Keratinocyte (primary cell): ENCODE data around the gene AOX1. TPM values are rescaled to one million over a fixed set of nuclear protein-coding genes. Genes with fewer than 3 reads are reported as not detected.
"Not testable (repeated sequence)": the region's sequence is repeated elsewhere in the genome, so short reads cannot be mapped to it uniquely, and the experiment has no call there.

ENCODE experiments used
- DNase-seq: peaks from one replicate; pipeline ENCODE4 v3.0.0-alpha.2; 2011; ENCODE audit warnings: low read depth, missing footprints, low spot score
- FAIRE-seq: peaks from 2 replicates; lab custom pipeline; 2011; peaks lifted over from hg19 to GRCh38; lab: Jason Lieb, UNC
- H2AFZ ChIP-seq: 2 replicates; pipeline ENCODE4 v1.6.0; 2012; ENCODE audit warnings: low read length, control low read depth, inconsistent platforms; ENCODE audit not compliant: control insufficient read depth
- H3K27ac ChIP-seq: 2 replicates; pipeline ENCODE4 v1.5.1; 2011; ENCODE audit warnings: low read length; ENCODE audit not compliant: control insufficient read depth, insufficient read depth
- H3K27me3 ChIP-seq: 3 replicates; pipeline ENCODE4 v1.6.0; 2011; ENCODE audit warnings: low read length; ENCODE audit not compliant: control insufficient read depth, insufficient read depth; ENCODE audit errors: extremely low read depth
- H3K36me3 ChIP-seq, 2 experiments: 2 replicates in 1 of 2; 3 replicates in 1 of 2; pipeline ENCODE4 v1.5.1; 2011; ENCODE audit warnings: low read length in 2 of 2, mild to moderate bottlenecking in 1 of 2; ENCODE audit not compliant: control insufficient read depth in 2 of 2, insufficient read depth in 2 of 2; ENCODE audit errors: extremely low read depth in 1 of 2
- H3K4me1 ChIP-seq: 3 replicates; pipeline ENCODE4 v1.5.1; 2011; ENCODE audit warnings: low read length; ENCODE audit not compliant: control insufficient read depth, insufficient read depth; ENCODE audit errors: extremely low read depth
- H3K4me2 ChIP-seq: 3 replicates; pipeline ENCODE4 v1.6.0; 2011; ENCODE audit warnings: low read depth, low read length; ENCODE audit not compliant: control insufficient read depth, insufficient read depth; ENCODE audit errors: extremely low read depth
- H3K4me3 ChIP-seq, 3 experiments: fragments of 200-600 bp in 1 of 3; sonication (generic) in 1 of 3; 2 replicates in 2 of 3; 3 replicates in 1 of 3; pipeline ENCODE4 v1.5.1; 2011 to 2016; ENCODE audit warnings: low read length in 3 of 3, mild to moderate bottlenecking in 3 of 3, control low read depth in 2 of 3, inconsistent platforms in 1 of 3, low read depth in 1 of 3, mixed read lengths in 1 of 3, mixed run types in 1 of 3, moderate library complexity in 1 of 3; ENCODE audit not compliant: control insufficient read depth in 2 of 3, insufficient read depth in 2 of 3; ENCODE audit errors: extremely low read depth in 1 of 3
- H3K79me2 ChIP-seq: 2 replicates; pipeline ENCODE4 v1.6.0; 2012; ENCODE audit warnings: low read length; ENCODE audit not compliant: control insufficient read depth, insufficient read depth
- H3K9ac ChIP-seq: 3 replicates; pipeline ENCODE4 v1.6.0; 2011; ENCODE audit warnings: low read length; ENCODE audit not compliant: control insufficient read depth, insufficient read depth; ENCODE audit errors: extremely low read depth
- H3K9me1 ChIP-seq: 3 replicates; pipeline ENCODE4 v1.6.0; 2011; ENCODE audit warnings: low read length; ENCODE audit not compliant: control insufficient read depth, insufficient read depth; ENCODE audit errors: extremely low read depth
- H3K9me3 ChIP-seq: 2 replicates; pipeline ENCODE4 v1.5.1; 2012; ENCODE audit warnings: low read depth, low read length; ENCODE audit not compliant: control insufficient read depth
- H4K20me1 ChIP-seq: 3 replicates; pipeline ENCODE4 v1.6.0; 2011; ENCODE audit warnings: low read length; ENCODE audit not compliant: control insufficient read depth, insufficient read depth; ENCODE audit errors: extremely low read depth
- CTCF ChIP-seq, 3 experiments: IDR thresholded peaks in 1 of 3; conservative IDR thresholded peaks in 1 of 3; optimal IDR thresholded peaks in 1 of 3; 2 replicates in 2 of 3; 3 replicates in 1 of 3; pipeline versions ENCODE3 to v1.5.1; 2011; ENCODE audit warnings: low read length in 3 of 3, mild to moderate bottlenecking in 3 of 3, moderate library complexity in 2 of 3, control low read depth in 1 of 3, inconsistent platforms in 1 of 3; ENCODE audit not compliant: insufficient read depth in 2 of 3; ENCODE audit errors: extremely low read depth in 1 of 3
- EZH2 ChIP-seq: IDR thresholded peaks from one replicate; pipeline ENCODE4 v1.6.1; 2012; ENCODE audit warnings: inconsistent platforms, mild to moderate bottlenecking, low read length, moderate library complexity
- dilution Hi-C: fragments of 300-500 bp; cut with MboI; formaldehyde crosslinking; loops from one replicate; pipeline ENCODE4 v1.7.0; 2020; ENCODE audit warnings: low sequenced_read_pairs; ENCODE audit not compliant: extremely low pct_ligation_motif_present
- polyA plus RNA-seq, 5 experiments: library from polyadenylated mRNA; depleted of rRNA in 3 of 5; stranded (reverse) in 3 of 5; stranded (forward) in 1 of 5; unstranded in 1 of 5; fragments of >200 nt; gene quantifications; 1 replicate in 1 of 5; 2 replicates in 3 of 5; 3 replicates in 1 of 5; pipeline versions ENCODE4 v1.2.1 to v1.2.3, GENCODE V29; 2011 to 2012; ENCODE audit warnings: missing spikeins in 2 of 5, low read depth in 1 of 5, low replicate concordance in 1 of 5

The AOX1 gene
- polyA plus RNA-seq, 1 donor (not counting 4 experiments of a cell fraction or from before 2014, with no cell fraction given) = 12.2 TPM

GRCh38 chr2:200627110-200627770, 41.4 kb downstream of the AOX1 start:
- H3K4me2 ChIP-seq = no peak overlapping the region
- dilution Hi-C loops = no loop called here
- H3K4me1 ChIP-seq = peaks cover 4% of the 10 kb centered on the region
- no peaks in the 10 kb centered on the region for H3K79me2 ChIP-seq
- no peaks in the 10 kb centered on the region for H3K9me1 ChIP-seq
- DNase-seq = no peak
- H3K36me3 ChIP-seq = no peaks in the 10 kb centered on the region
- no peak for TF ChIP-seq EZH2
- TF ChIP-seq CTCF (optimal IDR thresholded peaks at IDR 0.05 in 1 of 3, IDR thresholded peaks at IDR 0.05 in 1 of 3, conservative IDR thresholded peaks at IDR 0.05 in 1 of 3; ENCODE audit: extremely low read depth in 1 of 3, insufficient read depth in 2 of 3, low read length in 3 of 3) = no peak
- H2AFZ ChIP-seq = no peak overlapping the region
- H3K9me3 ChIP-seq = no peaks in the 10 kb centered on the region
- no peak for FAIRE-seq
- no peak overlapping the region for H3K9ac ChIP-seq
- no peak overlapping the region for H3K4me3 ChIP-seq
- no peak overlapping the region for H3K27ac ChIP-seq
- H3K27me3 ChIP-seq = no peaks in the 10 kb centered on the region
- no peaks in the 10 kb centered on the region for H4K20me1 ChIP-seq

GRCh38 chr2:200628461-200628860, 42.6 kb downstream of the AOX1 start:
- H3K27me3 ChIP-seq, H3K4me2 ChIP-seq, H3K4me3 ChIP-seq, H3K9me3 ChIP-seq, H3K9me1 ChIP-seq, H4K20me1 ChIP-seq, H2AFZ ChIP-seq, FAIRE-seq, DNase-seq, H3K27ac ChIP-seq, H3K36me3 ChIP-seq, H3K79me2 ChIP-seq, H3K9ac ChIP-seq, dilution Hi-C loops, H3K4me1 ChIP-seq: not testable (repeated sequence)

GRCh38 chr2:200631287-200631686, 45.5 kb downstream of the AOX1 start:
- no peaks in the 10 kb centered on the region for H3K9me1 ChIP-seq
- no peaks in the 10 kb centered on the region for H3K79me2 ChIP-seq
- peaks cover 0 to 2% of the 10 kb centered on the region in 2 experiments for H3K36me3 ChIP-seq
- FAIRE-seq = no peak
- TF ChIP-seq EZH2 (no peak), CTCF (optimal IDR thresholded peaks at IDR 0.05 in 1 of 3, IDR thresholded peaks at IDR 0.05 in 1 of 3, conservative IDR thresholded peaks at IDR 0.05 in 1 of 3; ENCODE audit: extremely low read depth in 1 of 3, insufficient read depth in 2 of 3, low read length in 3 of 3) (no peak)
- H3K4me2 ChIP-seq = no peak overlapping the region
- no peak for DNase-seq
- H3K4me3 ChIP-seq = no peak overlapping the region
- no peak overlapping the region for H3K27ac ChIP-seq
- no peaks in the 10 kb centered on the region for H4K20me1 ChIP-seq
- no peaks in the 10 kb centered on the region for H3K27me3 ChIP-seq
- H3K9ac ChIP-seq = no peak overlapping the region
- H2AFZ ChIP-seq = no peak overlapping the region
- no peaks in the 10 kb centered on the region for H3K9me3 ChIP-seq
- dilution Hi-C loops = no loop called here
- peaks cover 4% of the 10 kb centered on the region for H3K4me1 ChIP-seq
